ENCODE results near the gene ZNF181.
"Not testable (repeated sequence)": the region's sequence is repeated elsewhere in the genome, so short reads cannot be mapped to it uniquely, and the experiment has no call there.

ZNF181 gene

GRCh38 chr19:34733746-34734536 is at the start of gene ZNF181:
Gene ZNF181, plus strand, starts transcription at chr19:34734243. Its CDS starts 795 bp downstream, at chr19:34735038.
- in situ Hi-C loops (cut with HindIII; ENCODE audit: low pct_ligation_motif_present, low pct_unique_long_range_greater_than_20kb, low sequenced_read_pairs) = no loop called here
- peak; percentile 88 for DNase-seq

GRCh38 chr19:34685266-34685665 is 48.8 kb upstream of the ZNF181 start:
- DNase-seq = not testable (repeated sequence)

GRCh38 chr19:34686455-34686854 is 47.6 kb upstream of the ZNF181 start:
- in situ Hi-C loops (cut with HindIII; ENCODE audit: low pct_ligation_motif_present, low pct_unique_long_range_greater_than_20kb, low sequenced_read_pairs) = no loop called here
- no peak for DNase-seq

More at GRCh38 chr19:34685266-34685665, 48.8 kb upstream of the ZNF181 start:
- in situ Hi-C loops (cut with HindIII; ENCODE audit: low pct_ligation_motif_present, low pct_unique_long_range_greater_than_20kb, low sequenced_read_pairs) = not testable (repeated sequence)

- in situ Hi-C loops (cut with HindIII; ENCODE audit: low pct_ligation_motif_present, low pct_unique_long_range_greater_than_20kb, low sequenced_read_pairs) = no loop called here
- DNase-seq = no peak
Measured at GRCh38 chr19:34687348-34687747, 46.7 kb upstream of the ZNF181 start.

GRCh38 chr19:34688592-34688991 is 45.5 kb upstream of the ZNF181 start:
- in situ Hi-C loops (cut with HindIII; ENCODE audit: low pct_ligation_motif_present, low pct_unique_long_range_greater_than_20kb, low sequenced_read_pairs) = no loop called here
- no peak for DNase-seq

GRCh38 chr19:34690372-34690771 is 43.7 kb upstream of the ZNF181 start:
- no peak for DNase-seq
- in situ Hi-C loops (cut with HindIII; ENCODE audit: low pct_ligation_motif_present, low pct_unique_long_range_greater_than_20kb, low sequenced_read_pairs) = no loop called here

GRCh38 chr19:34692549-34692948 is 41.5 kb upstream of the ZNF181 start:
- no peak for DNase-seq
- in situ Hi-C loops (cut with HindIII; ENCODE audit: low pct_ligation_motif_present, low pct_unique_long_range_greater_than_20kb, low sequenced_read_pairs) = no loop called here

- in situ Hi-C loops (cut with HindIII; ENCODE audit: low pct_ligation_motif_present, low pct_unique_long_range_greater_than_20kb, low sequenced_read_pairs) = no loop called here
- DNase-seq = no peak
Measured at GRCh38 chr19:34707661-34708060, 26.4 kb upstream of the ZNF181 start.

GRCh38 chr19:34711890-34712289 is 22.2 kb upstream of the ZNF181 start:
- in situ Hi-C loops (cut with HindIII; ENCODE audit: low pct_ligation_motif_present, low pct_unique_long_range_greater_than_20kb, low sequenced_read_pairs) = no loop called here
- DNase-seq = no peak

- peak; percentile 66 for DNase-seq
- in situ Hi-C loops (cut with HindIII; ENCODE audit: low pct_ligation_motif_present, low pct_unique_long_range_greater_than_20kb, low sequenced_read_pairs) = no loop called here
Measured at GRCh38 chr19:34712395-34713261, 21.4 kb upstream of the ZNF181 start.

- in situ Hi-C loops (cut with HindIII; ENCODE audit: low pct_ligation_motif_present, low pct_unique_long_range_greater_than_20kb, low sequenced_read_pairs) = no loop called here
- DNase-seq = no peak
Measured at GRCh38 chr19:34713262-34713637, 20.8 kb upstream of the ZNF181 start.

- in situ Hi-C loops (cut with HindIII; ENCODE audit: low pct_ligation_motif_present, low pct_unique_long_range_greater_than_20kb, low sequenced_read_pairs) = no loop called here
- no peak for DNase-seq
Measured at GRCh38 chr19:34715357-34715756, 18.7 kb upstream of the ZNF181 start.

GRCh38 chr19:34722353-34722752 is 11.7 kb upstream of the ZNF181 start:
- no peak for DNase-seq
- in situ Hi-C loops (cut with HindIII; ENCODE audit: low pct_ligation_motif_present, low pct_unique_long_range_greater_than_20kb, low sequenced_read_pairs) = no loop called here

- in situ Hi-C loops (cut with HindIII; ENCODE audit: low pct_ligation_motif_present, low pct_unique_long_range_greater_than_20kb, low sequenced_read_pairs) = no loop called here
- no peak for DNase-seq
Measured at GRCh38 chr19:34725400-34725799, 8.6 kb upstream of the ZNF181 start.

- no peak for DNase-seq
- in situ Hi-C loops (cut with HindIII; ENCODE audit: low pct_ligation_motif_present, low pct_unique_long_range_greater_than_20kb, low sequenced_read_pairs) = no loop called here
Measured at GRCh38 chr19:34731019-34731829, 2.8 kb upstream of the ZNF181 start.

GRCh38 chr19:34731964-34732363 is 2.1 kb upstream of the ZNF181 start:
- in situ Hi-C loops (cut with HindIII; ENCODE audit: low pct_ligation_motif_present, low pct_unique_long_range_greater_than_20kb, low sequenced_read_pairs) = no loop called here
- no peak for DNase-seq

- in situ Hi-C loops (cut with HindIII; ENCODE audit: low pct_ligation_motif_present, low pct_unique_long_range_greater_than_20kb, low sequenced_read_pairs) = no loop called here
- DNase-seq = no peak
Measured at GRCh38 chr19:34732612-34733211, 1.3 kb upstream of the ZNF181 start.

- DNase-seq = no peak
- in situ Hi-C loops (cut with HindIII; ENCODE audit: low pct_ligation_motif_present, low pct_unique_long_range_greater_than_20kb, low sequenced_read_pairs) = no loop called here
Measured at GRCh38 chr19:34733266-34733745, 737 bp upstream of the ZNF181 start.

All from ACHN (cell line).